HepG2 (cell line): ENCODE results near the gene IGLL1. TPM values are rescaled to one million over a fixed set of nuclear protein-coding genes. Genes with fewer than 3 reads are reported as not detected.

ENCODE experiments used
- ATF7-NPFF ChIP-seq: sonication (generic); formaldehyde crosslinking; IDR thresholded peaks from 2 replicates; pipeline ENCODE4 v1.8.1; 2023; ENCODE audit warnings: mild to moderate bottlenecking, low read depth, missing genetic modification reagents, moderate library complexity
- ATM ChIP-seq: fragments of 450-650 bp; IDR thresholded peaks from 2 replicates; pipeline ENCODE4 v1.7.1; 2017; ENCODE audit warnings: mild to moderate bottlenecking, borderline replicate concordance
- MED13 ChIP-seq: sonication (generic); formaldehyde crosslinking; IDR thresholded peaks from 2 replicates; pipeline ENCODE4 v1.5.0; 2020; ENCODE audit warnings: missing genetic modification reagents
- NFAT5 ChIP-seq: sonication (generic); formaldehyde crosslinking; IDR thresholded peaks from 2 replicates; pipeline ENCODE4 v1.4.0; 2020; ENCODE audit warnings: missing genetic modification reagents
- POLR2AphosphoS2 ChIP-seq: IDR thresholded peaks from 2 replicates; pipeline ENCODE4 v1.6.1; 2011; ENCODE audit warnings: low read depth, low read length, improper control_type of control experiment
- THAP9 ChIP-seq: sonication (generic); formaldehyde crosslinking; IDR thresholded peaks from 2 replicates; pipeline ENCODE4; 2020; ENCODE audit warnings: missing genetic modification reagents, mild to moderate bottlenecking, borderline replicate concordance
- ZBTB38 ChIP-seq: sonication (generic); formaldehyde crosslinking; IDR thresholded peaks from 2 replicates; pipeline ENCODE4 v1.5.1; 2020; ENCODE audit warnings: mild to moderate bottlenecking, missing genetic modification reagents
- ZBTB44 ChIP-seq: sonication (generic); formaldehyde crosslinking; IDR thresholded peaks from 2 replicates; pipeline ENCODE4 v1.4.0; 2020; ENCODE audit warnings: missing genetic modification reagents
- ZNF3 ChIP-seq: IDR thresholded peaks from 2 replicates; pipeline ENCODE4 v1.7.0; 2017; ENCODE audit warnings: inconsistent platforms
- ZNF331 ChIP-seq: sonication (generic); formaldehyde crosslinking; IDR thresholded peaks from 2 replicates; pipeline ENCODE4 v1.4.0; 2020; ENCODE audit warnings: missing genetic modification reagents
- ZNF639 ChIP-seq: conservative IDR thresholded peaks from 2 replicates; pipeline ENCODE4 v1.6.1; 2018; ENCODE audit warnings: missing genetic modification reagents
- ZSCAN29 ChIP-seq: sonication (generic); formaldehyde crosslinking; conservative IDR thresholded peaks from 2 replicates; pipeline ENCODE4 v1.4.0; 2020; ENCODE audit warnings: mild to moderate bottlenecking, missing genetic modification reagents
- polyA plus RNA-seq, 8 experiments: library from polyadenylated mRNA; depleted of rRNA in 3 of 8; stranded (reverse) in 7 of 8; unstranded in 1 of 8; fragments of >200 nt; fragmentation: Illumina TruSeq in 4 of 8; extraction: Trizol in 4 of 8; gene quantifications; 2 replicates each; pipeline versions ENCODE4 v1.2.1 to v1.2.3, GENCODE V29; 2011 to 2016; ENCODE audit warnings: low read depth in 4 of 8, missing spikeins in 1 of 8, mixed read lengths in 1 of 8; ENCODE audit not compliant: insufficient read depth in 1 of 8
- total RNA-seq, 5 experiments: library from RNA; depleted of rRNA; stranded (reverse); fragments of >200 nt; fragmentation: Illumina TruSeq; extraction: Trizol; gene quantifications; 2 replicates each; pipeline ENCODE4 v1.2.3, GENCODE V29; 2016; ENCODE audit warnings: low read depth in 1 of 5

The IGLL1 gene
- total and polyA plus RNA-seq, 2 of the 13 experiments (the other 11 are each of a cell fraction or from before 2014, with no cell fraction given): not detected

- TF ChIP-seq MED13 (CRISPR knock-in tag) (no peak), ZSCAN29 (CRISPR knock-in tag) (no peak), ZNF331 (CRISPR knock-in tag) (no peak), NFAT5 (no peak), ZBTB38 (CRISPR knock-in tag) (peak; percentile 83), ATM (no peak), ZNF3 (CRISPR knock-in tag) (no peak), ZBTB44 (0 out of 2 replicates have a peak, but pooled peaks have one; percentile 43), ATF7-NPFF (CRISPR knock-in tag) (no peak), THAP9 (CRISPR knock-in tag) (no peak), ZNF639 (peak; percentile 31; the same call in 1 of the 2 replicates), POLR2AphosphoS2 (no peak)
Observed at GRCh38 chr22:23539135-23539838, 40.8 kb downstream of the IGLL1 start (continued).
